GM06990 (cell line): ENCODE results near the gene MAP3K5.

ENCODE experiments used
- DNase-seq: peaks from one replicate; pipeline ENCODE4 v3.0.0-alpha.2; 2011; ENCODE audit not compliant: insufficient read length; ENCODE audit errors: extremely low read depth
- H3K27me3 ChIP-seq: replicated peaks from 2 replicates; pipeline ENCODE4 v1.6.0; 2011; ENCODE audit warnings: low read length; ENCODE audit not compliant: control insufficient read depth, insufficient read depth
- H3K36me3 ChIP-seq: 2 replicates; pipeline ENCODE4 v1.5.1; 2011; ENCODE audit warnings: low read length; ENCODE audit not compliant: control insufficient read depth, insufficient read depth
- H3K4me3 ChIP-seq: replicated peaks from 2 replicates; pipeline ENCODE4 v1.5.1; 2011; ENCODE audit warnings: low read depth, mild to moderate bottlenecking, control low read depth, low read length
- CTCF ChIP-seq: IDR thresholded peaks from 2 replicates; pipeline ENCODE4 v1.5.1; 2011; ENCODE audit warnings: low read length, control low read depth, mild to moderate bottlenecking, inconsistent platforms; ENCODE audit not compliant: insufficient read depth, poor library complexity, severe bottlenecking

The MAP3K5 gene

GRCh38 chr6:136753624-136754023 is 38.7 kb downstream of the MAP3K5 start:
- Histone ChIP-seq H3K4me3 (no peak overlapping the region), H3K27me3 (no peaks in the 10 kb centered on the region), H3K36me3 (peaks cover 6% of the 10 kb centered on the region)
- TF ChIP-seq CTCF = no peak
- no peak for DNase-seq

GRCh38 chr6:136752554-136752953 is 39.7 kb downstream of the MAP3K5 start:
- no peak for DNase-seq
- Histone ChIP-seq H3K36me3 (peaks cover 6% of the 10 kb centered on the region), H3K4me3 (no peak overlapping the region), H3K27me3 (no peaks in the 10 kb centered on the region)
- TF ChIP-seq CTCF = no peak

GRCh38 chr6:136751991-136752390 is 40.3 kb downstream of the MAP3K5 start:
- no peak for DNase-seq
- peaks cover 6% of the 10 kb centered on the region for H3K36me3 ChIP-seq
- peak overlapping the region; percentile 47 for H3K4me3 ChIP-seq
- no peak for TF ChIP-seq CTCF
- H3K27me3 ChIP-seq = no peaks in the 10 kb centered on the region

GRCh38 chr6:136751522-136751956 is 40.7 kb downstream of the MAP3K5 start:
- no peaks in the 10 kb centered on the region for H3K27me3 ChIP-seq
- peak overlapping the region; percentile 31 for H3K4me3 ChIP-seq

GRCh38 chr6:136750696-136751521 is 41.4 kb downstream of the MAP3K5 start:
- Histone ChIP-seq H3K27me3 (no peaks in the 10 kb centered on the region), H3K36me3 (peaks cover 4% of the 10 kb centered on the region), H3K4me3 (peak overlapping the region; percentile 31)
- no peak for DNase-seq
- no peak for TF ChIP-seq CTCF

More at GRCh38 chr6:136751522-136751956, 40.7 kb downstream of the MAP3K5 start:
- peaks cover 6% of the 10 kb centered on the region for H3K36me3 ChIP-seq
- TF ChIP-seq CTCF = no peak
- DNase-seq = peak; percentile 70
